ENCODE results near the gene STARD3.

DNA sequence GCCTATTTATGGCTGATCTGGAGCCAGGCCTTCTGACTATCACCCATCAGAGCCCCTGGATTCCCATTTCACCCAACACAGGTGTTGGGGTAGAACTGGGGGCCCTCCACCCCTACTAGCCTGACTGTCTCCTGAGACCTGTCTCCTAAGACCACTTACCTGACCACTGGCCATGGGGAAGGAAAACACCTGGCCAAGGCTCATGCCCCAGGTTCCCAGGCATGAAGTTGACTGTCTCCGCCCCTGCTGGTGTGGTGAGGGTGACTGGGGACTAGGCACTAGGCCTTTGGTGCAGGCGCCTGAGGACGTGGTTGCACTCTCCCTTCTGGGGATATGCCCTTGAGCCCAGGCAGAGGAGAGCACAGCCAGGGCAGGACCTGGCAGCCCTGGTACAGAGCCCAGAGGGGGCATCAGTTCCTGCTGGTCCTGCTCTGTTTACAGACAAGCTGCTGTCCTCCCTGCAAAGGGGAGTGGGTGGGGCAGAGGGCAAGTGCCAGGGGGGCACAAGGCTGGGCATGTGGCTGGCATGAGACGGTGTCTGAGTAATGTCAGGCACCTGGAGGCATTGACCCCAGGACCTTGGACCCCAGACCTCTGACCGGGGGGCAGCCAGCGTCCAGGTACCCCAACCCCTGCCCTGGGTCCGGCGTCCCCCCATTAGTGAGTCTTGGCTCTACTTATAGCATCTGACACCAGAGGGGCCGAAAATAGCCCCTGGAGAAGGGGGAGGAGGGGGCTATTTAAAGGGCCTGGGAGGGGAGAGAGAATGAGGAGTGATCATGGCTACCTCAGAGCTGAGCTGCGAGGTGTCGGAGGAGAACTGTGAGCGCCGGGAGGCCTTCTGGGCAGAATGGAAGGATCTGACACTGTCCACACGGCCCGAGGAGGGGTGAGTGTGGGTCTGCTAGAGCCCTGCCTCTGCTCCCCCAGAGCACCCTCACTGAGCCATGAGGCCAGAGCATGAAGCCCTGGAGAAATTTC, 27.9 kb downstream of the STARD3 start, which contains the start of gene TCAP:
- TF ChIP-seq TOE1 (CRISPR knock-in tag; IDR thresholded peaks at IDR 0.05) (no peak), NR3C1 (CRISPR knock-in tag; IDR thresholded peaks at IDR 0.05) (no peak), ARHGAP35 (CRISPR knock-in tag; IDR thresholded peaks at IDR 0.05; ENCODE audit: borderline replicate concordance) (no peak)

All from HepG2 (cell line).